Measurements from ENCODE around the gene ARID1B. TPM values are rescaled to one million over a fixed set of nuclear protein-coding genes. Genes with fewer than 3 reads are reported as not detected.

The ARID1B gene
- total RNA-seq, 1 donor from 2014 or later, result 46.4 TPM

GRCh38 chr6:157078326-157078725 lies 301.1 kb downstream of the ARID1B start:
- ATAC-seq (no peak), DNase-seq (ENCODE audit: missing footprints) (no peak)
- intact Hi-C loops (cut with DNase I), result no loop called here

GRCh38 chr6:157079277-157079676 lies 302.1 kb downstream of the ARID1B start:
- ATAC-seq, result no peak
- no peak for DNase-seq (ENCODE audit: missing footprints)

GRCh38 chr6:157079771-157080170 lies 302.6 kb downstream of the ARID1B start:
- ATAC-seq, result no peak
- intact Hi-C loops (cut with DNase I), result no loop called here

More at GRCh38 chr6:157079277-157079676, 302.1 kb downstream of the ARID1B start:
- intact Hi-C loops (cut with DNase I), result no loop called here

GRCh38 chr6:157080986-157081391 lies 303.8 kb downstream of the ARID1B start:
- DNase-seq (ENCODE audit: missing footprints) (no peak), ATAC-seq (no peak)
- intact Hi-C loops (cut with DNase I), result no loop called here

More at GRCh38 chr6:157079771-157080170, 302.6 kb downstream of the ARID1B start:
- no peak for DNase-seq (ENCODE audit: missing footprints)

- ATAC-seq, result peak; percentile 26
- no peak for DNase-seq (ENCODE audit: missing footprints)
- intact Hi-C loops (cut with DNase I), result no loop called here
These were observed 306.2 kb downstream of the ARID1B start for GRCh38 chr6:157083343-157083742.

GRCh38 chr6:157086632-157087031 lies 309.5 kb downstream of the ARID1B start:
- ATAC-seq, result no peak
- no peak for DNase-seq (ENCODE audit: missing footprints)
- intact Hi-C loops (cut with DNase I), result no loop called here

- ATAC-seq, result no peak
- intact Hi-C loops (cut with DNase I), result no loop called here
- no peak for DNase-seq (ENCODE audit: missing footprints)
These were observed 310.8 kb downstream of the ARID1B start for GRCh38 chr6:157087974-157088373.

- DNase-seq (ENCODE audit: missing footprints), result no peak
- no peak for ATAC-seq
- intact Hi-C loops (cut with DNase I), result no loop called here
These were observed 311.7 kb downstream of the ARID1B start for GRCh38 chr6:157088841-157089240.

- intact Hi-C loops (cut with DNase I), result no loop called here
- ATAC-seq (no peak), DNase-seq (ENCODE audit: missing footprints) (no peak)
These were observed 312.1 kb downstream of the ARID1B start for GRCh38 chr6:157089258-157089657.

- intact Hi-C loops (cut with DNase I), result no loop called here
- ATAC-seq (no peak), DNase-seq (ENCODE audit: missing footprints) (no peak)
These were observed 312.7 kb downstream of the ARID1B start for GRCh38 chr6:157089851-157090250.

- DNase-seq (ENCODE audit: missing footprints) (no peak), ATAC-seq (no peak)
- intact Hi-C loops (cut with DNase I), result no loop called here
These were observed 313.6 kb downstream of the ARID1B start for GRCh38 chr6:157090736-157091135.

GRCh38 chr6:157091243-157091642 lies 314.1 kb downstream of the ARID1B start:
- no peak for DNase-seq (ENCODE audit: missing footprints)
- intact Hi-C loops (cut with DNase I), result no loop called here

GRCh38 chr6:157091856-157092460 lies 314.8 kb downstream of the ARID1B start:
- intact Hi-C loops (cut with DNase I), result no loop called here
- peak; percentile 15 for ATAC-seq
- no peak for DNase-seq (ENCODE audit: missing footprints)

More at GRCh38 chr6:157091243-157091642, 314.1 kb downstream of the ARID1B start:
- ATAC-seq, result no peak

- ATAC-seq, result peak; percentile 57
- intact Hi-C loops (cut with DNase I), result no loop called here
These were observed 315.6 kb downstream of the ARID1B start for GRCh38 chr6:157092736-157093135.

GRCh38 chr6:157093536-157093935 lies 316.4 kb downstream of the ARID1B start:
- intact Hi-C loops (cut with DNase I), result no loop called here
- no peak for DNase-seq (ENCODE audit: missing footprints)
- ATAC-seq, result no peak

More at GRCh38 chr6:157092736-157093135, 315.6 kb downstream of the ARID1B start:
- DNase-seq (ENCODE audit: missing footprints), result no peak

GRCh38 chr6:157094038-157094437 lies 316.9 kb downstream of the ARID1B start:
- ATAC-seq, result no peak
- intact Hi-C loops (cut with DNase I), result no loop called here

GRCh38 chr6:157095084-157095483 lies 317.9 kb downstream of the ARID1B start:
- no peak for DNase-seq (ENCODE audit: missing footprints)
- intact Hi-C loops (cut with DNase I), result no loop called here
- ATAC-seq, result no peak

More at GRCh38 chr6:157094038-157094437, 316.9 kb downstream of the ARID1B start:
- no peak for DNase-seq (ENCODE audit: missing footprints)

- intact Hi-C loops (cut with DNase I), result no loop called here
- DNase-seq (ENCODE audit: missing footprints), result no peak
- ATAC-seq, result no peak
These were observed 318.4 kb downstream of the ARID1B start for GRCh38 chr6:157095569-157095968.

- no peak for ATAC-seq
- no peak for DNase-seq (ENCODE audit: missing footprints)
- intact Hi-C loops (cut with DNase I), result no loop called here
These were observed 318.9 kb downstream of the ARID1B start for GRCh38 chr6:157096105-157096504.

- DNase-seq (ENCODE audit: missing footprints), result no peak
- intact Hi-C loops (cut with DNase I), result no loop called here
- ATAC-seq, result peak; percentile 75
These were observed 319.3 kb downstream of the ARID1B start for GRCh38 chr6:157096522-157096921.
